A673 (cell line): ENCODE data around the gene SIK3. TPM values are rescaled to one million over a fixed set of nuclear protein-coding genes. Genes with fewer than 3 reads are reported as not detected.

ENCODE experiments used
- BruUV-seq: library from RNA; stranded (reverse); fragments of 400-500 nt; replicated peaks from 2 replicates; lab custom pipeline; 2021; lab: Mats Ljungman, UMichigan
- CTCF ChIA-PET: fragments of 300-600 bp; sonication (Branson Sonifier 250); formaldehyde crosslinking; loops from one replicate; lab custom pipeline; 2022; ENCODE audit warnings: antibody characterized with exemption; lab: Charles Lee
- POLR2A ChIA-PET: fragments of 300-600 bp; sonication (Branson Sonifier 250); formaldehyde crosslinking; loops from one replicate; lab custom pipeline; 2022; ENCODE audit warnings: antibody characterized with exemption; ENCODE audit not compliant: low non-redundant PET; lab: Charles Lee
- DNase-seq: peaks from one replicate; pipeline ENCODE4 v3.0.0-alpha.2; 2015; ENCODE audit warnings: low spot score
- H3K27ac ChIP-seq: fragments of 200-600 bp; sonication (generic); 2 replicates; pipeline ENCODE4 v1.5.1; 2016; ENCODE audit warnings: mixed run types, low read depth, mild to moderate bottlenecking, mixed read lengths, antibody characterized with exemption, low read length; ENCODE audit not compliant: poor library complexity, severe bottlenecking
- H3K27me3 ChIP-seq: fragments of 200-600 bp; sonication (generic); replicated peaks from 2 replicates; pipeline ENCODE4 v1.6.1; 2017; ENCODE audit warnings: mixed run types, low read depth, mild to moderate bottlenecking, mixed read lengths, antibody characterized with exemption, low read length; ENCODE audit not compliant: insufficient read depth, poor library complexity
- H3K36me3 ChIP-seq: fragments of 200-600 bp; sonication (generic); 2 replicates; pipeline ENCODE4 v1.6.1; 2016; ENCODE audit warnings: mixed run types, mild to moderate bottlenecking, mixed read lengths, antibody characterized with exemption, low read length; ENCODE audit not compliant: insufficient read depth, poor library complexity, severe bottlenecking
- H3K4me1 ChIP-seq: fragments of 200-600 bp; sonication (generic); 2 replicates; pipeline ENCODE4 v1.6.1; 2017; ENCODE audit warnings: mixed run types, mild to moderate bottlenecking, mixed read lengths, antibody characterized with exemption, low read length; ENCODE audit not compliant: insufficient read depth, poor library complexity, severe bottlenecking
- H3K4me3 ChIP-seq: fragments of 200-600 bp; sonication (generic); 2 replicates; pipeline ENCODE4 v1.5.1; 2016; ENCODE audit warnings: low read depth, mixed run types, mild to moderate bottlenecking, mixed read lengths, low read length; ENCODE audit not compliant: poor library complexity, severe bottlenecking
- H3K9me3 ChIP-seq: fragments of 200-600 bp; sonication (generic); 2 replicates; pipeline ENCODE4 v1.6.1; 2016; ENCODE audit warnings: mixed run types, low read depth, mild to moderate bottlenecking, mixed read lengths, antibody characterized with exemption, low read length; ENCODE audit not compliant: poor library complexity, severe bottlenecking
- CTCF ChIP-seq: fragments of 300-800, 200-600 bp; sonication (generic); conservative IDR thresholded peaks from 2 replicates; pipeline ENCODE4 v1.5.1; 2017; ENCODE audit warnings: low read depth, mild to moderate bottlenecking, antibody characterized with exemption, low read length, moderate library complexity, mixed read lengths
- EZH2 ChIP-seq: fragments of 200-600 bp; sonication (generic); IDR thresholded peaks from 2 replicates; pipeline ENCODE4 v1.6.1; 2017; ENCODE audit warnings: borderline replicate concordance, low read depth, mild to moderate bottlenecking, mixed read lengths, antibody characterized with exemption, low read length; ENCODE audit not compliant: poor library complexity, severe bottlenecking
- intact Hi-C: fragments of 100-400 bp; cut with micrococcal nuclease; formaldehyde crosslinking; loops from one replicate; pipeline ENCODE4 v1.10.0; 2022; ENCODE audit not compliant: unreplicated experiment
- total RNA-seq: library from RNA; stranded (reverse); gene quantifications from 2 replicates; pipeline ENCODE4 v1.2.3, GENCODE V29; 2021

SIK3 gene
- total RNA-seq, 1 experiment from 2014 or later = 81.7 TPM

- no peak overlapping the region for H3K27ac ChIP-seq
- no peak for TF ChIP-seq CTCF
- no peak for TF ChIP-seq EZH2
- no peaks in the 10 kb centered on the region for H3K27me3 ChIP-seq
- POLR2A ChIA-PET = no interaction called here
- H3K4me3 ChIP-seq = no peak overlapping the region
- no TSS peak for BruUV-seq
- CTCF ChIA-PET = no interaction called here
- DNase-seq = no peak
- peaks cover 7% of the 10 kb centered on the region for H3K4me1 ChIP-seq
- peaks cover 67% of the 10 kb centered on the region for H3K36me3 ChIP-seq
- no peaks in the 10 kb centered on the region for H3K9me3 ChIP-seq
- intact Hi-C loops = no loop called here
These were observed 233.7 kb downstream of the SIK3 start for GRCh38 chr11:116864531-116864930.

- no TSS peak for BruUV-seq
- no peaks in the 10 kb centered on the region for H3K27me3 ChIP-seq
- TF ChIP-seq EZH2 (no peak), CTCF (no peak)
- H3K36me3 ChIP-seq = peaks cover 71% of the 10 kb centered on the region
- intact Hi-C loops = no loop called here
- H3K27ac ChIP-seq = no peak overlapping the region
- no peak overlapping the region for H3K4me3 ChIP-seq
- CTCF ChIA-PET = no interaction called here
- no peaks in the 10 kb centered on the region for H3K9me3 ChIP-seq
- peaks cover 7% of the 10 kb centered on the region for H3K4me1 ChIP-seq
- POLR2A ChIA-PET = no interaction called here
- DNase-seq = no peak
These were observed 235.3 kb downstream of the SIK3 start for GRCh38 chr11:116862951-116863350.

- POLR2A ChIA-PET = no interaction called here
- DNase-seq = no peak
- H3K27me3 ChIP-seq = no peaks in the 10 kb centered on the region
These were observed 236.0 kb downstream of the SIK3 start for GRCh38 chr11:116862185-116862584.

More at GRCh38 chr11:116862185-116862584, 236.0 kb downstream of the SIK3 start:
- H3K9me3 ChIP-seq = no peaks in the 10 kb centered on the region
- CTCF ChIA-PET = no interaction called here
- no TSS peak for BruUV-seq
- H3K4me1 ChIP-seq = peaks cover 7% of the 10 kb centered on the region
- no peak overlapping the region for H3K27ac ChIP-seq
- no peak overlapping the region for H3K4me3 ChIP-seq
- TF ChIP-seq CTCF = no peak
- peaks cover 72% of the 10 kb centered on the region for H3K36me3 ChIP-seq
- intact Hi-C loops = no loop called here
